Neural progenitor cell (in vitro differentiated cells): ENCODE data around the gene HCFC2. TPM values are rescaled to one million over a fixed set of nuclear protein-coding genes. Genes with fewer than 3 reads are reported as not detected.

ENCODE experiments used
- DNase-seq: peaks from one replicate; pipeline ENCODE4 v3.0.0-alpha.2; 2016; ENCODE audit warnings: low spot score
- H2AFZ ChIP-seq: fragments of 200-600 bp; sonication (generic); replicated peaks from 2 replicates; pipeline ENCODE4 v1.6.1; 2016; ENCODE audit warnings: antibody characterized with exemption
- H3F3A ChIP-seq: fragments of 200-600 bp; sonication (generic); 2 replicates; pipeline ENCODE4 v1.6.1; 2016; ENCODE audit warnings: antibody characterized with exemption, low read depth
- H3K27ac ChIP-seq: fragments of 200-600 bp; sonication (generic); 2 replicates; pipeline ENCODE4 v1.5.1; 2016; ENCODE audit warnings: mild to moderate bottlenecking
- H3K27me3 ChIP-seq: fragments of 200-600 bp; sonication (generic); 2 replicates; pipeline ENCODE4 v1.6.1; 2016; ENCODE audit warnings: mild to moderate bottlenecking, moderate library complexity
- H3K36me3 ChIP-seq: fragments of 200-600 bp; sonication (generic); 2 replicates; pipeline ENCODE4 v1.5.1; 2016
- H3K4me1 ChIP-seq: fragments of 200-600 bp; sonication (generic); 2 replicates; pipeline ENCODE4 v1.6.1; 2016; ENCODE audit warnings: mixed run types
- H3K4me2 ChIP-seq: fragments of 200-600 bp; sonication (generic); 2 replicates; pipeline ENCODE4 v1.6.1; 2016
- H3K4me3 ChIP-seq: fragments of 200-600 bp; sonication (generic); 2 replicates; pipeline ENCODE4 v1.5.1; 2016
- H3K79me2 ChIP-seq: fragments of 200-600 bp; sonication (generic); 2 replicates; pipeline ENCODE4 v1.6.1; 2016; ENCODE audit warnings: low read depth
- H3K9ac ChIP-seq: fragments of 200-600 bp; sonication (generic); 2 replicates; pipeline ENCODE4 v1.6.1; 2016
- H3K9me3 ChIP-seq: fragments of 200-600 bp; sonication (generic); 2 replicates; pipeline ENCODE4 v1.5.1; 2016; ENCODE audit warnings: low read depth
- H4K20me1 ChIP-seq: fragments of 200-600 bp; sonication (generic); 2 replicates; pipeline ENCODE4 v1.6.1; 2016; ENCODE audit warnings: low read depth
- H3K27ac Mint-ChIP-seq: 3 replicates; pipeline ENCODE4 v1.8.0; 2021; ENCODE audit warnings: mixed read lengths
- H3K27me3 Mint-ChIP-seq: 2 replicates; pipeline ENCODE4 v1.8.0; 2022; ENCODE audit warnings: low read depth, mild to moderate bottlenecking, inconsistent platforms, moderate library complexity, mixed read lengths; ENCODE audit not compliant: insufficient read depth
- H3K36me3 Mint-ChIP-seq: 3 replicates; pipeline ENCODE4 v1.8.0; 2021; ENCODE audit warnings: mixed read lengths
- H3K4me1 Mint-ChIP-seq: 3 replicates; pipeline ENCODE4 v1.8.0; 2021; ENCODE audit warnings: mixed read lengths
- H3K4me3 Mint-ChIP-seq: 3 replicates; pipeline ENCODE4 v1.8.0; 2021; ENCODE audit warnings: mild to moderate bottlenecking, moderate library complexity, mixed read lengths
- H3K9me3 Mint-ChIP-seq: 3 replicates; pipeline ENCODE4 v1.8.0; 2020; ENCODE audit warnings: mixed read lengths
- CTCF ChIP-seq: fragments of 200-600 bp; sonication (generic); IDR thresholded peaks from 2 replicates; pipeline ENCODE4 v1.5.1; 2017; ENCODE audit warnings: antibody characterized with exemption, mild to moderate bottlenecking
- EZH2 ChIP-seq: fragments of 200-600 bp; sonication (generic); IDR thresholded peaks from 2 replicates; pipeline ENCODE4 v1.6.1; 2017; ENCODE audit warnings: antibody characterized with exemption, mild to moderate bottlenecking, moderate library complexity
- EZH2phosphoT487 ChIP-seq: fragments of 200-600 bp; sonication (generic); IDR thresholded peaks from 2 replicates; pipeline ENCODE4 v1.6.1; 2017; ENCODE audit warnings: antibody characterized with exemption
- total RNA-seq: library from RNA; depleted of rRNA; stranded (reverse); fragments of >200 nt; gene quantifications from 2 replicates; pipeline ENCODE4 v1.2.3, GENCODE V29; 2015; ENCODE audit warnings: low replicate concordance

HCFC2 gene
- total RNA-seq, 1 donor from 2014 or later, result 4.6 TPM

GRCh38 chr12:104054681-104055346, 9.5 kb upstream of the HCFC2 start:
- Mint-ChIP-seq H3K36me3 (peaks cover 1% of the 10 kb centered on the region), H3K4me3 (no peak overlapping the region), H3K27ac (no peak overlapping the region), H3K27me3 (peaks cover 10% of the 10 kb centered on the region), H3K4me1 (peaks cover 5% of the 10 kb centered on the region), H3K9me3 (no peaks in the 10 kb centered on the region)
- no peaks in the 10 kb centered on the region for H3K36me3 ChIP-seq
- H3K79me2 ChIP-seq, result no peaks in the 10 kb centered on the region
- TF ChIP-seq EZH2 (no peak), CTCF (no peak), EZH2phosphoT487 (no peak)
- H3K27me3 ChIP-seq, result peaks cover 15% of the 10 kb centered on the region
- no peaks in the 10 kb centered on the region for H3K9me3 ChIP-seq
- no peak overlapping the region for H3K27ac ChIP-seq
- DNase-seq, result peak; percentile 26
- peaks cover 12% of the 10 kb centered on the region for H3K4me1 ChIP-seq
- no peak overlapping the region for H3K9ac ChIP-seq
- H4K20me1 ChIP-seq, result no peaks in the 10 kb centered on the region
- peak overlapping the region; percentile 76 for H2AFZ ChIP-seq
- no peak overlapping the region for H3K4me3 ChIP-seq
- H3F3A ChIP-seq, result peaks cover 6% of the 10 kb centered on the region
- no peak overlapping the region for H3K4me2 ChIP-seq

GRCh38 chr12:104055686-104056388, 8.5 kb upstream of the HCFC2 start:
- no peaks in the 10 kb centered on the region for H3K9me3 ChIP-seq
- no peak overlapping the region for H3K4me3 ChIP-seq
- Mint-ChIP-seq H3K27me3 (peaks cover 4% of the 10 kb centered on the region), H3K36me3 (peaks cover 1% of the 10 kb centered on the region), H3K9me3 (no peaks in the 10 kb centered on the region), H3K4me3 (no peak overlapping the region), H3K4me1 (no peaks in the 10 kb centered on the region), H3K27ac (no peak overlapping the region)
- H3K27ac ChIP-seq, result no peak overlapping the region
- H3K4me2 ChIP-seq, result no peak overlapping the region
- TF ChIP-seq EZH2 (no peak), EZH2phosphoT487 (no peak), CTCF (no peak)
- no peak overlapping the region for H2AFZ ChIP-seq
- H3K36me3 ChIP-seq, result no peaks in the 10 kb centered on the region
- no peaks in the 10 kb centered on the region for H3K79me2 ChIP-seq
- no peak overlapping the region for H3K9ac ChIP-seq
- no peaks in the 10 kb centered on the region for H3F3A ChIP-seq
- peaks cover 8% of the 10 kb centered on the region for H3K4me1 ChIP-seq
- no peak for DNase-seq
- no peaks in the 10 kb centered on the region for H4K20me1 ChIP-seq
- H3K27me3 ChIP-seq, result peaks cover 5% of the 10 kb centered on the region

GRCh38 chr12:104056419-104056972, 7.8 kb upstream of the HCFC2 start:
- no peak overlapping the region for H2AFZ ChIP-seq
- no peak overlapping the region for H3K4me3 ChIP-seq
- H3K4me1 Mint-ChIP-seq, result no peaks in the 10 kb centered on the region
- H3K27ac ChIP-seq, result no peak overlapping the region
- no peaks in the 10 kb centered on the region for H3K27me3 ChIP-seq
- no peak overlapping the region for H3K27ac Mint-ChIP-seq
- H3F3A ChIP-seq, result no peaks in the 10 kb centered on the region
- H3K79me2 ChIP-seq, result no peaks in the 10 kb centered on the region
- H3K9ac ChIP-seq, result no peak overlapping the region
- TF ChIP-seq EZH2phosphoT487 (no peak), CTCF (no peak), EZH2 (no peak)
- H3K36me3 ChIP-seq, result no peaks in the 10 kb centered on the region
- H3K4me1 ChIP-seq, result peaks cover 8% of the 10 kb centered on the region
- H3K9me3 Mint-ChIP-seq, result no peaks in the 10 kb centered on the region
- H3K4me2 ChIP-seq, result no peak overlapping the region
- H3K4me3 Mint-ChIP-seq, result no peak overlapping the region
- H4K20me1 ChIP-seq, result no peaks in the 10 kb centered on the region
- peaks cover 1% of the 10 kb centered on the region for H3K27me3 Mint-ChIP-seq
- peaks cover 1% of the 10 kb centered on the region for H3K36me3 Mint-ChIP-seq
- DNase-seq, result no peak
- H3K9me3 ChIP-seq, result no peaks in the 10 kb centered on the region
